ENCODE measurements around the gene LMBR1L.

The LMBR1L gene

DNA sequence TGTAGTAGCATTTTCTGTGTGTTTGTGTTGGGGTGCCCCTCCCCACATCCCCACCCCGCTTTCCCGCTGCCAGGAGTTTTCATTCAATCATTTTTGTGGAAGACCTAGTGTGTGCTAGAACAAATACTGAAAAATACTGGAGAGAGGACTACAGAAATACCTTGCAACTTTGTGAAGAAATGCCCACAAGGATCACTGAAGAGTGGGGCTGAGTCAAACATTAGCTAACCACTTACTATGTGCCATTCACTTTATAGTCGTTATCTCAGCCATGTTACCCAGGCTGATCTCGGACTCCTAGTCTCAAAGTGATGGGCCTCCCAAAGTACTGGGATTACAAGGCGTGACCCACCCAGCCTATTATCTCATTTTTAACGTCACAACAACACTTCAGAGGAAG lies 559 bp upstream of the LMBR1L start:
- DNase-seq (ENCODE audit: low read depth), result no peak

DNA sequence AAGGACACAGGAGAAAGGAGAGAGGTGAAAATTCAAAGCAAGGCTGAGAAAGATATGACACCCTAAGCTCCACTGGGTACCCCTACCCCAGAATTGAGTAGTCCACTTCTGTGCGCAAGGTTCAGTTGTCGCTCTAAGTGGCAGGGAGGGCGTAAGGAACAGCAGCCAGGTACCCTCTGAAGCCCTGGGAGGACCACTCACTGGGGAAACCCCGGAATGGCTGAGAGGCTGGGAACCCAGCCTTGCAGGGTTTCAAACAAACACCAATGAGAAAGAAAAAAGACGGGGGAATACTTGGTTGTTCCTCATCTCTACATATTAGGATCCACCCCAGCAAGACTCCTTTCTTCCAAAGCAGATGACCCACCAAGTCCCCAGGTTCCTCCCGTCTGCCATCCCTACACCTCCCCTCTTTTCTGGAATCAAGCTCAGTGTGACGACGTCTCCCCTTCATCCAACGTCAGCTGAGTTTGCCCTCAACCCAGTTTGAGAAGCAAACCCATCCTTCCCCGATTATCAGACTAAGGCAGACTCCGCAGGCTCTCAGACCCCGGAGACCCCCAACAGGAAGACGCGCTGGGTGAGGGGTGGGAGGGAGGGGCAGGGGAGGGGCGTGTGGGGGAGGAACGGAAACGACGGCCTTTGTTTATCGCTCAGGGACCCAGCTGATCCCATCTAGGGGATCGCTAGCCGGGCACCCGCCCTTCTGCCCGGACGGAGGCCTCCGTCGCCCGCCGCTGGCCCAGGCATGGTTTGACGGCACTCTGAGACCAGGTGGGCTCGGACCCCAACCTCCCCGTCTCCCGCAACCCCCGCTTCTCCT lies 795 bp downstream of the LMBR1L start:
- DNase-seq (ENCODE audit: low read depth), result no peak

DNA sequence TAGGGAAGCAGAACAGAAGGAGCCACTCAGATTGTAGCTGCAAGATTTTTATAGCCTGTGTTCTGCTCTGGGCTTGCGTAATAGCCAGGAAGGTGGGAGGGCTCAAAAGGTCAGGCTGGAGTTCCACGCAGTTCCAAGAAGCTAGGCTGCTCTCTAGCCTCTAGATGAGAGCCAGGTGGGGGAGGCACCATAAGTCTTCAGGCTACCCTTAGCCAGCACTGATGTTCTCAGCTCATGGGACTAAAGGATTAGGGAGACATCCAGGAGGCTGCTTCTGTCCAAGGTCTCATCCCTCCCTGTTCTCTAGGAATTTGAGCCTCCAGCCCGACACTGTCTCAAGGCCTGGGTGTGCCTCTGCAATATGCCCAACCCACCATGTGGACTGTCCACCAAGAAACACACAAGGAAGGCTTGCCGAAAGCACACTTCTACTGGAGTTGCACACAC lies 1.7 kb downstream of the LMBR1L start:
- DNase-seq (ENCODE audit: low read depth), result no peak

DNA sequence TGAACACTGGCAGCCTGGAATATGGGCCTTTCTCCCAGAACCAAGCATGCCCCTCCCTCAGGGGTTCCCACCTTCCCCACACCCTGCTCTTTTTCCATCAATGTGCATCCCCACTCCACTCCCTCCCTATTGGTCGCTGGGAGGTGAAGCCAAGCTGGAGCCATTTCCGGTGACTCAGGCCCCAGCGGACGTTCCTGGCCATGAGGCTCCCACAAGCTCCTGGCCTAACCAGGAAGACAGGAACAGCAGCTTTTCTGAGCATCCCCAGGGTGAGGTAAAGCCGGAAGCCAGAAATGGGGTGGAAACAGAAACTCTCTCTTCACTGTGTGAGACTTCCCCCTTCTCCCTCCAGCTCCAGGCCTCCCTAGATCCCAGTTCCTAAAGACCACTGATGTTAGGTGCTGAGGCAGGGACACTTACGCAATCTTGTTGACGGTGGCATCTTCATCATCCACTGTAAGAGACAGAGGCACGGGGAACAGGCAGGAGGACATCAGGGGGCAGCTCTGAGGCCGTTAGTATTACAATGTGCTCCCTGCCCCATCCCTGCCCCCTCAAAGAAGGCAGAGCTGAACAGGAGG lies 5.1 kb downstream of the LMBR1L start:
- DNase-seq (ENCODE audit: low read depth), result no peak

DNA sequence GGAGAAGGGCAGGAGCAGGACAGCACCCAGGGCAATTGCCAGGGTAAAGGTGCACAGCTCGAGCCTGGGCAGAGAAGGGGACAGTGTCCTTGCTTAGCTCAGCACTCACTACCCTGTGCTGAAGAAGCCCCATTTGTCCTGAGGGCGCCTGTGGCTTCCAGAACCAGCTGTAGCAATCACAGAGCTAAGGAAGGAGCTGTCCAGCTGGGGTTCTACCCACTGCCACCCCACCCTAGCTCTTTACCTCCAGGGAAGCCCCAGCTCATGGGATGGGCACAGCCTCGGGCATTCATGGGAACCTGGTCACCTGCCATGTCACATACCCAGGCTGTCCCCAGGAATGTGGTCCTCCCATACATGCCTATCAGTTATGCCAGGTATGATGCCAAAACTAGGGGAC lies 5.8 kb downstream of the LMBR1L start:
- no peak for DNase-seq (ENCODE audit: low read depth)

DNA sequence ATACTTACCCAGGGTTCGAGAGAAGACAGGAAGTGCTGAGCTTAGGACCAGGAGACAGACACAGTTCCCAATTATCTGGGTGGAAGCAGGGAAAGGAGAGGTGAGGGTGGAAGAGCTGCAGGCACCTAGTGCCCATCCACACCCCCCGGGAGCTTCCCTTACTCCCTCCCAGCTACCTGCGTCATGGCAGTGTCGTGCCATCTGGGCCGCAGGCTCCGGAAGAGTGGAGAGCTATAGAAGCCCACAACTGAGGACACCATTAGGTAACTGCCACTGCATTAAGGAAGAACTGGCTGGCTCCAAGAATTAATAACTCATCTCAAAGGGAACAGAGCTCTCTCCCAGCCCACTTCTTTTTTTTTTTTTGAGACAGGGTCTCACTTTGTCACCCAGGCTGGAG lies 10.3 kb downstream of the LMBR1L start:
- DNase-seq (ENCODE audit: low read depth), result no peak

DNA sequence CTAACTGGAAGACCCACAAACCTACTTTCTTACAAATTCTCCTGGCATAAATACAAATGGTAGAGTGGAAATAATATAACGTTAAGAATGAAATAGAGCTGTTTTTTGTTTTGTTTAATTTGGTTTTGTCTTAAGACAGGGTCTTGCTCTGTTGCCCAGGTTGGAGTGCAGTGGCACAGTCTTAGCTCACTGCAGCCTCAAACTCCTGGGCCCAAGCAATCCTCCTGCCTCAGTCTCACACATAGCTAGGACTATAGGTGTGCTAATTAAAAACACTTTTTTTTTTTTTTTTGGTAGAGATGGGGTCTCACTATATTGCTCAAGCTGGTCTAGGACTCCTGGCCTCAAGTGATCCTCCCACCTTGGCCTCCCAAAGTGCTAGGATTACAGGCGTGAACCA lies 11.9 kb downstream of the LMBR1L start:
- no peak for DNase-seq (ENCODE audit: low read depth)

DNA sequence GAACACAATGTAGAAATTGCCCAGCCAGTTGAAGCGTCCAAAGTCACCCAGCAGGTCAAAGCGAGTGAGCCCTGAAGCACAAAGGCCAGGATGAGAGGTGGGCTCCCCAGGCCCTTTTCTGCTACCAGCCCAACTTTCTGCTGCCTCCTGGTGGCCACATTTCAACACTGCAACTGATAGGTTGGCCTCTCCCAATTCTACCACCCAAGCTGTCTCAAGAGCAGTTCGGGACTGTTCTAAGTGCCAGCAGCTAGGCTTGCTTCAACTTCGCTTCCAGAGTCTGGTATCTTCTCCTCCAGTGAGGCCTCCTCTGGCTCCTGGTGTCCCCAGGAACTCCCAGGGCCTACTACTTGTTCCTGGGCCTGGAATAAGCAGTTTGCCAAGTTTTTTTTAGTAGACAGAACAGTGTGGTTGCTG lies 12.6 kb downstream of the LMBR1L start:
- DNase-seq (ENCODE audit: low read depth), result no peak

DNA sequence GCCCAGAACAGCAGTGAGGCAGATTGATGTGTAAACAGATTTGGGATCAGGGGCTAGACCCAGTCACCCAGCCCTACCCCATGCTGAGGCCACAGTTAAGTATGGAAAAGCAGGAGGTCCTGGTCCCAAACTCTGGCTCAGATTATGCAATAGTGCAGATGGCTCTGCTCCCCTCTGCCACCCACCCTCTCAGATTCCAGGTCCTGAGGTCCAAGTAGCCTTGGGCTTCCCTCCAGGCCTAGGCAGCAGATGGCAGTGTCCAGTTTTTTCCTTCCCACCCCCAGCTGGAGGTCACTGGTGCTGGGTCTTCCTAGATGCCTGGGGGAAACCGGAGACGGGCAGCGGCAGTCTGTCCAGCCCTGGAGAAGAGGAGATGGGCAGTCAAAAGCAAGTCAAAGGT lies 13.3 kb downstream of the LMBR1L start:
- DNase-seq (ENCODE audit: low read depth), result no peak

DNA sequence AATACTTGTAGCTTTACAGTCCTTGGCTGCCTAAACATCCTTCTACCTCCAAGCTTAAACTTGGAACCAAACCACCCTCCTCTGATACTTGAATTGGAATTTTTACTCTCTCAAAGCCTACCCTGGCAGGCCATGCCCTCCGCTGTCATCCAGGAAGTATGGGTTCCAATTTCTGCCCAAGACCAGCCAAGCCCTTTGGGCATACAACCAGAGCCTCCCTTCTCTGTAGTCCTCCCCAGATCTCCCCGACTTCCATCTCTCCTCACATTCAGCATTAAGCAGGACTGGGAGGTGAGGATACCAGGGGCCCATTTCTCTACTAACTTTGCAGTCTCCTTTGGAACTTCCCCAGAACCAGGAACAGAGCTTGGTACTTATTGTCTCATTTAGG lies 15.7 kb downstream of the LMBR1L start:
- no peak for DNase-seq (ENCODE audit: low read depth)

DNA sequence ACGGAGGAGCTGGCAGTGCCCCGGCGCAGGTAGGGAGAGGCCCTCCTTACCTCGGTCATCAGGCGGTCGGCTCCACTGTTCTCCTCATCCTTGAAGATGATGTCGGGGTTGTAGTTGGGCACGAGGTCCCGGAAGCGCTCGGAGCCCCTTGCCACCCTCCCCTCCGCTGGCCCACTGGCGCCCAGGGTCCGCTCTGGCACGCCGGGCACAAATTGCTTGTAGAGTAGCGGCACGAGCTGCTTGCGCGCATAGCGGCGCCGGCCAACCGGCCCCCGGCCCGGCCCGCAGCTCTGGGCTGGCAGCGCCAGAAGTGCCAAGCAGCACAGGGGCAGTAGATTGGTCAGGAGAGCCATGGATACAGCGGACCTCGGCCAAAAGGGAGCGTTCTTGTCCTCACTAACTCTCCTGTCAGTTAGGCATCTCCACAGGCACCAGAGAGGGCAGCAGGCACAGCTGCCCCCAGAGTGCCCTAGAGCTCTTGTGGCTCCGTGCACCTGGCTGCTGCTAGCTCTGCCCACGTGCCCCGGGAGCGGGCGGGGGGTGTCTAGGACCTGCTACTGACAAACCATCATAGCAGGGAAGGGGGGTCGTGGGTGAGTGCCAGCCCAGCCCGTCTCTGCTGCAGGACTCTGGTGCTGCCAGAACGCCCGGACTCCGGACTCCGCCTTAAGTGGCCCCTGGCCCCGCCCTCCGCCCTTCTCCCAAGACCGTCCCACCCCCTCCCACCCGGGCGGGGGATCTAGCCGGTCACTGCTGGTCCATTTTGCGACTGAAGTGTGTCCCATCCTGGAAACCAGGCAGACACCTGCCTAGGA lies 16.3 kb downstream of the LMBR1L start, which contains the start of gene DHH:
TSS of gene DHH (minus strand) at position 642 of the 815 bp plus-strand sequence. CDS start at position 353, 289 bp downstream.
- no peak for DNase-seq (ENCODE audit: low read depth)

DNA sequence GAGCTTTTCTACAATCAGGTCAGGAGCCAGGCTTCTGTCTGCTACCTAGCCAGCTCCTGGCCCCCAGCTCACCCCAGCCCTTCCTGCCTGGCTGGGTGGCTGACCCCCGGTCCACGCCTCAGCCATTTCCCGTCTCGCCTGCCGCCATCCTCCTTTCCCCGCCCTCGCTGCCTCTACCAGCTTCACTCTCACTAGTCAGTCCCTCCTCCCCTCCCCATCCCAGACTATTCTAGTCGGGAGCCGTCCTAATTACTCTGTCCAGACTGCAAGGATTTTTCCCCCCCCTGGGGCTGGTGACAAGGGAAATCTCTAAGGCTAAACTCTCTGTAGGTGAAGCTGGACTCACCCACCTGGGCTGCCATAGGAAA lies 16.9 kb downstream of the LMBR1L start:
- DNase-seq (ENCODE audit: low read depth), result no peak

DNA sequence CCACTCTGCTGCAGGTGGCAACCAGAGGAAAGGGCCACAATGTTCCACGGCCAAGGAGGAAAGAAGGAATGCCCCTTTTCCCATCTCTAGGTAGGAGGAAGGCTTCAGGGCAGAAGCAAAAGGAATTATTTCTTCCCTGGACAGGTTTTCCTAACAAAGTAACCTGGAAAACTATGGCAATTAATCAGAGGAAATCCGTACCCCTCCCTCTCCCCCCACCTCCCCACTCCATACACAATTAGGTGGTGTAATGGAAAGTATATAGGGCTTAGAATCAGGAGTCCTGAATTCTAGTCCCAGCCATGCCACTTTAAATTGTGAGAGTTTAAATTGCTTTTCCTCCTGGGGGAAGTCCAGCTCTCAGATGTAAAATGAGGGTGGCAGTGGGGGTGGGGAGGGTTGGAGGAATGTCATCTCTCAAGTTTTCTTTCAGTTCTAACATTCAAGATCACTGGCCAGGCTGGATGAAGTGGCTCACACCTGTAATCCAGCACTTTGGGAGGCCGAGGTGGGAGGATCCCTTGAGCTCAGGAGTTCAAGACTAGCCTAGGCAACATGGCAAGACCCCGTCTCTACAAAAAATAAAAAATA lies 17.7 kb downstream of the LMBR1L start:
- no peak for DNase-seq (ENCODE audit: low read depth)

DNA sequence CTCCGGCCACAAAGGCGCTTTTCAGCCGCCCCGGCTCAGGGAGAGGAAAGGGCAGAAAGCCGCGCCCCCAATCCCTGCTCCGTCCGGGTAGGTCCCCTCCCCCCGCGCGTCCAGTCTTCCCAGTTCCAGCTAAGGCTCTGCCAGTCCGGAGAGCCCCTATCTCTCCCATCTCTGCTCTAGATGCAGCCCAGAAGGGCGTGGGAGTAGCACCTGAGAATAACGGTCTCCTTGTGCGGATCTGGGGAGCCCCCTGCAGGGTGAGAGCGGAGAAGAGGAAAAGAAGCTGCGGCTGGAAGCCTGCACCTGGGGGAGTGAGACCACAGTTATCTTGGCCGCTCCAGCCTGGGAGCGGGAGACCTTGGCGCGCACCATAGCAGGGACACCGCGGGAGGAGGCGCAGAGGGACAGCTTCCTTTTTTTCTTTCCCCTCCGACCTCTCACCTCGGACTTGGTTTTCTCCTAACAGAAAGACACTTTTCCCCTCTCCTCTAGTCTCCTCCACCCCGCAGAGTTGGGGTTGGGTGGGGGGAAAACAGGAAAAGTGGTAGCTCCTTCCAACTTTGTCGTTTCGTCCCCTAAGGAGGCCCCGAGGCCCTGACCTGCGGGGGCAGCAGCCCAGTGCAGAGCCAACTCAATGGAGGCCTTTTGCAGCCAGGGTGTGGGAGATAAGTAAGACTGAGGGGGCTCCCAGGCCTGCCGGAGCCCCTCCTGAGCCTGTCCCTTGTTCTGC lies 18.4 kb downstream of the LMBR1L start:
- DNase-seq (ENCODE audit: low read depth), result no peak

DNA sequence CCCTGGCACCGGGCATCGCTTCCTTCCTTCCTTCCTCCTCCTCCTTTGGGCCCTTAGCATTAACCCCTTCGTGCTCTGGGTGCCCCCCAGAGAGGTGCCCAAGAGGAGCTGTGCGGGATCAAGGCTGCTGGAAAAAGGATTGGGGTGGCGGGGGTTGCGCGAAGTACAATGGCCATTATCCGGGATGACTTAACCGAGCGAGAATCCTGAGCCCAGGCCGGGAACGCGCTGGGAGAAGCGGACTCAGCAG lies 18.9 kb downstream of the LMBR1L start:
- no peak for DNase-seq (ENCODE audit: low read depth)

DNA sequence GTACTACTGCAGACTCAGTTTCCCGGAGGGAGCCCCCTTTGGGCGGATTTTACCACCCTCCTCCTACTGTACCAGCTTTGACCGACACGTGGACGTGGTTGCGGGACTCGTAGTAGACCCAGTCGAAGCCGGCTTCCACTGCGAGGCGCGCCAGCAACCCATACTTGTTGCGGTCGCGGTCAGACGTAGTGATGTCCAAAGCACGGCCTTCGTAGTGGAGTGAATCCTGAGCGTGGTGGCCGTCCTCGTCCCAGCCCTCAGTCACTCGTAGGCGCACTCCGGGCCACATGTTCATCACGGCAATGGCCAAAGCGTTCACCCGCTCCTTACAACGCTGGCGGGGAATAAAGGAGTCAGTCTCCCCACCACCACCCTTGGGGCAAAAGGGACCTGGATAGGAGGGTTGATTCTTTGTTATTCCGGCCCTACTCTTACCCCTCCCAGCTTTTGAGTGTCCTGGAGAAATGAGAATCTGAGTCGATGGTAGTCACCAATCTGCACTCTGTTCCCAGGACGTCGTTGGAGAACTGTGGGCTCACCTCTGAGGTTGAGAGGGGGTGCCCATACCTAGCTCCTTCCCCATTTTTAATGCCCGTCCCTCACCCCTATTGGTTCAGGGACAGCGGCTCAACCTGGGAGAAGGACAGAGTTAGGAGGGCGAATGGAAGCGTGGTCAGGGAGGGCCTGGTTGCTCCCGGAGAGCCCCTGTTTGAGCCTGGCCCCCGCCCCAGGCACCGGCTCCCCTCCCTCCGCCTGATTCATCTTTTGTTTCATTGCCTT lies 19.4 kb downstream of the LMBR1L start:
- DNase-seq (ENCODE audit: low read depth), result no peak

DNA sequence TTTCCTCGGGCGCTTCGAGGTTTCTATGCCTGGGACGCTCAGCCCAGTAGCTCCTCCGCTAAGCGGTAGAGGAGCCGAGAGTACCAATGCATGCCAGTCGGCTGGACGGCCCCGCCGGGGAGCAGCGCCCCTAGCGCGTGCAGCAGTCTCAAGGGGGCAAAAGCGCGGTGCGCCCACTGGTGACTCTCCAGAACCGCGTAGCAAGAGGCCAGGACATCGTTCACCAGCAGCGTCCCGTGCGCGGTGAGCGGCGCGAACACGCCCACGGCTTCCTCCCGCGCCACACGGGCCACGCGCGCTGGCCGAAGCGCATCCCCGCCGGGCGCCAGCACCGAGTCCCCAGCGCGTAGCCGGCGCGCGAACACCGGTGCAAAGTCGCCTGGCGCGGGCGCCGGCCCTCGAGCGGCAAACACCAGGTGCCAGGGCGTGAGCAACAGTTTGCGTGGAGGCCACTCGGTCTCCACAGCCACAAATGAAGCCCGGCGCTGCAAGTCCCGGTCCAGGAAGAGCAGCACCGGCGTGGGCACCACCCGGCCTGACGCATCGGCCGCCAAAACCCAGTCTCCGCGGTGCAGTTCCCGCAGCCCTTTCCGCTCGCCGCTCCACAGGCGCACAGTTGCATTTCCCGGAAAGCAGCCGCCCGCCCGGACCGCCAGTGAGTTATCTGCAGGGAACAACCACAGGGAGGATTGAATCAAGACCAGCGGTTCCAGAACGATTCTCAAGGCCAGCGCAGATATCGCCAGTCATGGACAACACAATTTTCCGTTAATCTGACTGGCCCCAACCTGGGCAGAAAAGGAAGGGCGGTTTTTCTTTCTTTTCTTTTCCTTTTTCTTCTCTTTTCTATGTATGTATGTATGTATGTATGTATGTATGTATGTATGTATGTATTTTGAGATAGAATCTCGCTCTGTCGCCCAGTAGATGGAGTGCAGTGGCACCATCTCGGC lies 20.6 kb downstream of the LMBR1L start:
- DNase-seq (ENCODE audit: low read depth), result no peak

DNA sequence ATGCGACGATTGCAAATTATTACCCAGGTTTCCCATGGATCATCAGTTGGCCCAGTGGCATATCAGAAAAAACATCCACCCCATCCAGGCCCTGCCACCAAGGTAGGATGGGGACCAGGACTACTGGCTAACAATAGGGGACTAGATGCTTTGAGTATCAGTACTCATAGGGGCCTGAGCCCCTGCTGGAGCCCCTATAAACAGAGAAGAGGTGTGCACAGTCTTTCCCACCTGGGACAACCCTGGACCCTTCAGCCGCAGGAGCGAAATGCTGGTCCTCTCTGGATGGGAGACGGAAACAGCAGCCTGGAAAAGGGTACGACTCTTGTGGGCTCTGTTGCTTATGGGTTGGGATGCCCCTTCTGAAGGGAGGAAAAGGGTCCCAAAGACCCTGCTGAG lies 21.7 kb downstream of the LMBR1L start:
- no peak for DNase-seq (ENCODE audit: low read depth)

DNA sequence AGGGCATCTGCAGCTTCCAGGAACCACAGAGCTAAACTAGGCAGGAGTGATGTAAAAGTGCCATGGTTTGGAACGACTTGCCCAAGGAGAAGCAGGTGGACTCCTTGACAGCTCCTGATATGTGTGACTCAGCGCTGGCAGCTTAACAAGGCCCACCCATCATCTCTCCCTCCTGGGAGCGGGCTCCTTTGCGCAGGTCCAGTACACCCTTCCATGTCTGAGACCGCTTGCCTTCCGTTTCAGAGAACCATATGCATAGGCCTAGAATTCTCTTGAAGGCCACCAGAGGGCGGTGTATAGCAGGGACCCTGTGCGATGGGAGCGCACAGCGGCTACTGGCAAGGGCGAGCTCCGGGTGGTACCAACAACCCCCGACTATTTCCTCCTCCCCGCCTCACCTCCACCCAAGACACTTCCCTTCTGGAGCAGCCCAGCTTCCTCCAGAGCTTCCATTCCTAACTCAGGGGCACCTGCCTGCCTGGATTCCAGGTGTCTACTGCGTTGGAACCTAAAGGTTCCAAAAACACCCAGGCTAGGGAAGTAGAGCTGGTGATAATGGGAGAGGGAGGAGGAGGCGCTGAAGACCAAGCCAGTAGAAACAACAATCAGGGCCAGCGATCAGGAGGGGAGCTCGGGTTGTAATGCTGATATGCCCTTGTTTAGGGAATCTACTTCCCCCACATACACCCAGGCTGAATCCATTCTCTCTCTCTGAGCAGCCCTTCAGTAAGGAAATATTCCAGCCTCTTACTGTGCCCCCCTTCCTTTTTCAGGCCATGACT lies 22.3 kb downstream of the LMBR1L start:
- peak; percentile 69 for DNase-seq (ENCODE audit: low read depth)
